HG03354 (cell line): ENCODE measurements around the gene LPCAT2.

Experiments
- ATAC-seq: cut with Tn5 transposase; IDR thresholded peaks from one replicate; pipeline ENCODE4 v1.9.1; 2021; ENCODE audit warnings: mild to moderate bottlenecking; ENCODE audit not compliant: unreplicated experiment, poor library complexity, severe bottlenecking

Gene LPCAT2

GRCh38 chr16:55501549-55502322 lies 7.1 kb upstream of the LPCAT2 start:
- ATAC-seq = no peak

GRCh38 chr16:55502801-55503366 lies 6.0 kb upstream of the LPCAT2 start:
- ATAC-seq = no peak

GRCh38 chr16:55503726-55504550 lies 4.9 kb upstream of the LPCAT2 start:
- ATAC-seq = no peak

- no peak for ATAC-seq
Observed at GRCh38 chr16:55505333-55506015, 3.4 kb upstream of the LPCAT2 start.

GRCh38 chr16:55506083-55506482 lies 2.8 kb upstream of the LPCAT2 start:
- ATAC-seq = no peak

- no peak for ATAC-seq
Observed at GRCh38 chr16:55506708-55507107, 2.2 kb upstream of the LPCAT2 start.

GRCh38 chr16:55508271-55508921 lies 476 bp upstream of the LPCAT2 start:
- no peak for ATAC-seq

GRCh38 chr16:55510185-55510805 lies 1.4 kb downstream of the LPCAT2 start:
- ATAC-seq = no peak

- ATAC-seq = no peak
Observed at GRCh38 chr16:55512941-55513340, 4.1 kb downstream of the LPCAT2 start.

- ATAC-seq = no peak
Observed at GRCh38 chr16:55513616-55514015, 4.7 kb downstream of the LPCAT2 start.

GRCh38 chr16:55515111-55515510 lies 6.2 kb downstream of the LPCAT2 start:
- ATAC-seq = no peak

- no peak for ATAC-seq
Observed at GRCh38 chr16:55521792-55522191, 12.9 kb downstream of the LPCAT2 start.

GRCh38 chr16:55526441-55526840 lies 17.6 kb downstream of the LPCAT2 start:
- ATAC-seq = no peak

GRCh38 chr16:55527885-55528284 lies 19.0 kb downstream of the LPCAT2 start:
- no peak for ATAC-seq

GRCh38 chr16:55529018-55529417 lies 20.1 kb downstream of the LPCAT2 start:
- ATAC-seq = no peak

- no peak for ATAC-seq
Observed at GRCh38 chr16:55530316-55530856, 21.5 kb downstream of the LPCAT2 start.

- no peak for ATAC-seq
Observed at GRCh38 chr16:55532227-55532626, 23.4 kb downstream of the LPCAT2 start.

- no peak for ATAC-seq
Observed at GRCh38 chr16:55534756-55535155, 25.9 kb downstream of the LPCAT2 start.

- no peak for ATAC-seq
Observed at GRCh38 chr16:55539049-55539448, 30.2 kb downstream of the LPCAT2 start.
